Muscle of arm (tissue), 12 donors: ENCODE results near the gene ZDHHC16. TPM values are rescaled to one million over a fixed set of nuclear protein-coding genes. Genes with fewer than 3 reads are reported as not detected.
"Not testable (repeated sequence)": the region's sequence is repeated elsewhere in the genome, so short reads cannot be mapped to it uniquely, and the experiment has no call there.

Experiments used
- DNase-seq: peaks from one replicate; pipeline ENCODE4 v3.0.0-alpha.2; 2013
- polyA plus RNA-seq, 12 donors: library from polyadenylated mRNA; unstranded; fragments of 120-200 nt; gene quantifications; one replicate each; pipeline ENCODE4 v1.2.1, GENCODE V29; 2013; ENCODE audit not compliant: insufficient read length in 12 of 12

Gene ZDHHC16
- polyA plus RNA-seq, 12 donors = 23.8 to 39.9 (median 30.6) TPM; not detected in 1

GRCh38 chr10:97475936-97476594 lies 30.1 kb downstream of the ZDHHC16 start:
- no peak for DNase-seq

GRCh38 chr10:97479410-97479809 lies 33.4 kb downstream of the ZDHHC16 start:
- DNase-seq = not testable (repeated sequence)

- no peak for DNase-seq
These were observed 34.0 kb downstream of the ZDHHC16 start for GRCh38 chr10:97479939-97480338.

GRCh38 chr10:97481071-97481470 lies 35.1 kb downstream of the ZDHHC16 start:
- DNase-seq = no peak

GRCh38 chr10:97482381-97482780 lies 36.4 kb downstream of the ZDHHC16 start:
- no peak for DNase-seq

GRCh38 chr10:97483506-97483905 lies 37.5 kb downstream of the ZDHHC16 start:
- no peak for DNase-seq

GRCh38 chr10:97483921-97484320 lies 37.9 kb downstream of the ZDHHC16 start:
- no peak for DNase-seq

- no peak for DNase-seq
These were observed 39.8 kb downstream of the ZDHHC16 start for GRCh38 chr10:97485647-97486281.

- DNase-seq = no peak
These were observed 44.6 kb downstream of the ZDHHC16 start for GRCh38 chr10:97490592-97490991.

- no peak for DNase-seq
These were observed 48.2 kb downstream of the ZDHHC16 start for GRCh38 chr10:97494151-97494550.

- no peak for DNase-seq
These were observed 49.0 kb downstream of the ZDHHC16 start for GRCh38 chr10:97494863-97495506.

GRCh38 chr10:97497572-97498075 lies 51.6 kb downstream of the ZDHHC16 start:
- peak; percentile 73 for DNase-seq

- DNase-seq = peak; percentile 98
These were observed 52.3 kb downstream of the ZDHHC16 start, which contains the start of gene MMS19 for GRCh38 chr10:97498076-97498840. TSS of gene MMS19 (minus strand) at chr10:97498422. CDS start at chr10:97498384, 38 bp downstream.

- peak; percentile 48 for DNase-seq
These were observed 53.0 kb downstream of the ZDHHC16 start, which contains the start of gene UBTD1 for GRCh38 chr10:97498841-97499560. TSS of gene UBTD1 (plus strand) at chr10:97498924. CDS start at chr10:97499204, 280 bp downstream.

- no peak for DNase-seq
These were observed 53.8 kb downstream of the ZDHHC16 start for GRCh38 chr10:97499561-97500296.

- DNase-seq = no peak
These were observed 54.3 kb downstream of the ZDHHC16 start for GRCh38 chr10:97500297-97500575.

- DNase-seq = no peak
These were observed 56.9 kb downstream of the ZDHHC16 start for GRCh38 chr10:97502916-97503315.

GRCh38 chr10:97503406-97503805 lies 57.4 kb downstream of the ZDHHC16 start:
- no peak for DNase-seq

GRCh38 chr10:97505152-97505551 lies 59.2 kb downstream of the ZDHHC16 start:
- DNase-seq = no peak

GRCh38 chr10:97506199-97506991 lies 60.4 kb downstream of the ZDHHC16 start:
- DNase-seq = no peak
